H9 (cell line): ENCODE results near the gene MAP7. TPM values are rescaled to one million over a fixed set of nuclear protein-coding genes. Genes with fewer than 3 reads are reported as not detected.

Source experiments
- DNase-seq: peaks from one replicate; pipeline ENCODE4 v3.0.0-alpha.2; 2017
- H2AFZ ChIP-seq: one replicate; pipeline ENCODE4 v1.6.1; 2013; ENCODE audit warnings: mild to moderate bottlenecking, low read length, control low read depth, moderate library complexity
- H2AK5ac ChIP-seq: 2 replicates; pipeline ENCODE4 v1.6.1; 2013; ENCODE audit warnings: low read length, control low read depth, mixed read lengths; ENCODE audit not compliant: insufficient read length
- H2BK120ac ChIP-seq: one replicate; pipeline ENCODE4 v1.6.1; 2013; ENCODE audit warnings: low read depth, mild to moderate bottlenecking, low read length, control low read depth, inconsistent platforms; ENCODE audit not compliant: poor library complexity, severe bottlenecking
- H2BK12ac ChIP-seq: 2 replicates; pipeline ENCODE4 v1.6.1; 2013; ENCODE audit warnings: low read length, control low read depth, mixed read lengths, low read depth; ENCODE audit not compliant: insufficient read length
- H2BK15ac ChIP-seq: 2 replicates; pipeline ENCODE4 v1.6.1; 2013; ENCODE audit warnings: low read depth, low read length, control low read depth
- H2BK20ac ChIP-seq: one replicate; pipeline ENCODE4 v1.6.1; 2013; ENCODE audit warnings: low read depth, mild to moderate bottlenecking, low read length, control low read depth, inconsistent platforms; ENCODE audit not compliant: poor library complexity, severe bottlenecking
- H2BK5ac ChIP-seq: 2 replicates; pipeline ENCODE4 v1.6.1; 2013; ENCODE audit warnings: low read length, control low read depth, mixed read lengths; ENCODE audit not compliant: insufficient read length
- H3K14ac ChIP-seq: 2 replicates; pipeline ENCODE4 v1.6.1; 2013; ENCODE audit warnings: low read length, control low read depth; ENCODE audit not compliant: insufficient read depth
- H3K18ac ChIP-seq: 2 replicates; pipeline ENCODE4 v1.6.1; 2013; ENCODE audit warnings: low read depth, mild to moderate bottlenecking, mixed read lengths, low read length, control low read depth; ENCODE audit not compliant: insufficient read length
- H3K23ac ChIP-seq: 2 replicates; pipeline ENCODE4 v1.6.1; 2013; ENCODE audit warnings: low read length, control low read depth, mixed read lengths, low read depth; ENCODE audit not compliant: insufficient read length
- H3K23me2 ChIP-seq: 2 replicates; pipeline ENCODE4 v1.6.1; 2013; ENCODE audit warnings: low read depth, mild to moderate bottlenecking, mixed read lengths, low read length, control low read depth; ENCODE audit not compliant: insufficient read length, poor library complexity, severe bottlenecking
- H3K27ac ChIP-seq: 2 replicates; pipeline ENCODE4 v1.5.1; 2013; ENCODE audit warnings: low read length, control low read depth, mixed read lengths, low read depth; ENCODE audit not compliant: insufficient read length
- H3K27me3 ChIP-seq: 2 replicates; pipeline ENCODE4 v1.6.1; 2013; ENCODE audit warnings: low read length, control low read depth, inconsistent platforms; ENCODE audit not compliant: insufficient read depth
- H3K4ac ChIP-seq: 2 replicates; pipeline ENCODE4 v1.6.1; 2013; ENCODE audit warnings: low read depth, mild to moderate bottlenecking, control low read depth, inconsistent platforms, low read length, moderate library complexity
- H3K4me1 ChIP-seq: 2 replicates; pipeline ENCODE4 v1.6.1; 2013; ENCODE audit warnings: low read length, control low read depth, inconsistent platforms; ENCODE audit not compliant: insufficient read depth
- H3K4me2 ChIP-seq: 2 replicates; pipeline ENCODE4 v1.6.1; 2013; ENCODE audit warnings: low read length, control low read depth, mixed read lengths; ENCODE audit not compliant: insufficient read length, insufficient read depth
- H3K56ac ChIP-seq: 2 replicates; pipeline ENCODE4 v1.6.1; 2013; ENCODE audit warnings: low read depth, mild to moderate bottlenecking, mixed read lengths, low read length, control low read depth; ENCODE audit not compliant: insufficient read length
- H3K79me1 ChIP-seq: 2 replicates; pipeline ENCODE4 v1.6.1; 2013; ENCODE audit warnings: low read depth, mild to moderate bottlenecking, moderate library complexity, low read length, control low read depth, inconsistent platforms; ENCODE audit not compliant: insufficient read depth, poor library complexity, severe bottlenecking
- H3K79me2 ChIP-seq: 2 replicates; pipeline ENCODE4 v1.6.1; 2013; ENCODE audit warnings: low read length, control low read depth, inconsistent platforms; ENCODE audit not compliant: insufficient read depth
- H3K9ac ChIP-seq: 2 replicates; pipeline ENCODE4 v1.6.1; 2013; ENCODE audit warnings: low read length, control low read depth, mixed read lengths; ENCODE audit not compliant: insufficient read length; ENCODE audit errors: extremely low read depth
- H3K9me3 ChIP-seq: one replicate; pipeline ENCODE4 v1.6.1; 2013; ENCODE audit warnings: low read depth, low read length, inconsistent platforms; ENCODE audit not compliant: control insufficient read depth
- H3T11ph ChIP-seq: one replicate; pipeline ENCODE4 v1.6.1; 2013; ENCODE audit warnings: mild to moderate bottlenecking, low read length, control low read depth, inconsistent platforms
- H4K20me1 ChIP-seq: one replicate; pipeline ENCODE4 v1.6.1; 2013; ENCODE audit not compliant: control insufficient read depth, insufficient read length, insufficient read depth
- H4K5ac ChIP-seq: 2 replicates; pipeline ENCODE4 v1.6.1; 2013; ENCODE audit warnings: low read depth, mild to moderate bottlenecking, mixed read lengths, low read length, control low read depth; ENCODE audit not compliant: insufficient read length
- H4K8ac ChIP-seq: replicated peaks from 2 replicates; pipeline ENCODE4 v1.6.1; 2013; ENCODE audit warnings: low read length, control low read depth, mixed read lengths, low read depth; ENCODE audit not compliant: insufficient read length
- H4K91ac ChIP-seq: 2 replicates; pipeline ENCODE4 v1.6.1; 2013; ENCODE audit warnings: low read depth, mild to moderate bottlenecking, moderate library complexity, mixed read lengths, low read length, control low read depth; ENCODE audit not compliant: insufficient read length
- H3K27ac Mint-ChIP-seq, 3 experiments: 2 replicates in 2 of 3; 3 replicates in 1 of 3; pipeline ENCODE4 v1.8.0; 2020 to 2021; ENCODE audit warnings: mixed read lengths in 3 of 3, mild to moderate bottlenecking in 1 of 3, moderate library complexity in 1 of 3
- H3K27me3 Mint-ChIP-seq: 2 replicates; pipeline ENCODE4 v1.8.0; 2021; ENCODE audit warnings: low read depth, mild to moderate bottlenecking, moderate library complexity, mixed read lengths
- H3K36me3 Mint-ChIP-seq, 3 experiments: 2 replicates in 2 of 3; 3 replicates in 1 of 3; pipeline ENCODE4 v1.8.0; 2020 to 2021; ENCODE audit warnings: low read depth in 3 of 3, mixed read lengths in 3 of 3; ENCODE audit not compliant: insufficient read depth in 1 of 3
- H3K4me1 Mint-ChIP-seq, 2 experiments: 2 replicates each; pipeline ENCODE4 v1.8.0; 2020; ENCODE audit warnings: mixed read lengths in 2 of 2
- H3K4me3 Mint-ChIP-seq, 2 experiments: 2 replicates in 1 of 2; 3 replicates in 1 of 2; pipeline ENCODE4 v1.8.0; 2020 to 2021; ENCODE audit warnings: mild to moderate bottlenecking in 2 of 2, mixed read lengths in 2 of 2, moderate library complexity in 1 of 2
- H3K9me3 Mint-ChIP-seq, 2 experiments: 2 replicates in 1 of 2; 3 replicates in 1 of 2; pipeline ENCODE4 v1.8.0; 2020; ENCODE audit warnings: mild to moderate bottlenecking in 2 of 2, mixed read lengths in 2 of 2, moderate library complexity in 1 of 2
- CTCF ChIP-seq: fragments of 200-600 bp; sonication (generic); conservative IDR thresholded peaks from 3 replicates; pipeline ENCODE4 v1.8.0; 2021; ENCODE audit warnings: antibody characterized with exemption, mild to moderate bottlenecking
- WGBS: extraction: QIAGEN DNeasy Blood & Tissue Kit; methylation state at CpG from one replicate; pipeline ENCODE4 v1.1.7; 2013; ENCODE audit warnings: missing lambda C conversion rate, low lambda C conversion rate, mixed read lengths; ENCODE audit not compliant: insufficient read length; ENCODE audit errors: extremely low coverage; 5-methylcytosine and 5-hydroxymethylcytosine counted together
- total RNA-seq: library from RNA; stranded (reverse); gene quantifications from 2 replicates; pipeline ENCODE4 v1.2.1, GENCODE V29; 2021

Gene MAP7
- total RNA-seq, 1 experiment from 2014 or later: 51.1 TPM

GRCh38 chr6:136409597-136409996 lies 140.6 kb downstream of the MAP7 start:
- Histone ChIP-seq H3K23me2 (no peaks in the 10 kb centered on the region), H3K18ac (no peak overlapping the region), H4K20me1 (no peaks in the 10 kb centered on the region), H4K91ac (no peak overlapping the region), H3K4me1 (no peaks in the 10 kb centered on the region), H2BK15ac (no peak overlapping the region), H3K56ac (no peak overlapping the region), H2BK20ac (no peak overlapping the region), H3K9ac (no peak overlapping the region), H2AFZ (no peak overlapping the region), H3K9me3 (no peaks in the 10 kb centered on the region), H2AK5ac (no peak overlapping the region), H3K27ac (no peak overlapping the region), H4K8ac (no peak overlapping the region), H2BK120ac (no peak overlapping the region), H2BK12ac (no peak overlapping the region), H3T11ph (no peak overlapping the region), H2BK5ac (no peak overlapping the region), H3K4ac (no peak overlapping the region), H3K79me2 (no peaks in the 10 kb centered on the region), H3K23ac (no peak overlapping the region), H3K14ac (no peak overlapping the region), H4K5ac (no peak overlapping the region), H3K27me3 (no peaks in the 10 kb centered on the region), H3K4me2 (no peak overlapping the region), H3K79me1 (no peaks in the 10 kb centered on the region)
- DNase-seq: no peak
- H3K36me3 Mint-ChIP-seq: peaks cover 2 to 12% (median 11%) of the 10 kb centered on the region in 3 experiments; a peak in 5 of 7 replicates
- no peak overlapping the region for H3K27ac Mint-ChIP-seq
- peaks cover 7 to 12% of the 10 kb centered on the region in 2 experiments for H3K4me1 Mint-ChIP-seq
- H3K9me3 Mint-ChIP-seq: no peaks in the 10 kb centered on the region
- no peaks in the 10 kb centered on the region for H3K27me3 Mint-ChIP-seq
- no CpG with 5 or more reads among the region's 1 CpG for WGBS
- no peak overlapping the region for H3K4me3 Mint-ChIP-seq
- no peak for TF ChIP-seq CTCF
